GM19023 (cell line): Measurements from ENCODE around the gene BET1L.
"Not testable (repeated sequence)": the region's sequence is repeated elsewhere in the genome, so short reads cannot be mapped to it uniquely, and the experiment has no call there.

Experiments
- ATAC-seq: cut with Tn5 transposase; IDR thresholded peaks from one replicate; pipeline ENCODE4 v1.9.1; 2021; ENCODE audit warnings: mild to moderate bottlenecking, moderate library complexity; ENCODE audit not compliant: unreplicated experiment

The BET1L gene

DNA sequence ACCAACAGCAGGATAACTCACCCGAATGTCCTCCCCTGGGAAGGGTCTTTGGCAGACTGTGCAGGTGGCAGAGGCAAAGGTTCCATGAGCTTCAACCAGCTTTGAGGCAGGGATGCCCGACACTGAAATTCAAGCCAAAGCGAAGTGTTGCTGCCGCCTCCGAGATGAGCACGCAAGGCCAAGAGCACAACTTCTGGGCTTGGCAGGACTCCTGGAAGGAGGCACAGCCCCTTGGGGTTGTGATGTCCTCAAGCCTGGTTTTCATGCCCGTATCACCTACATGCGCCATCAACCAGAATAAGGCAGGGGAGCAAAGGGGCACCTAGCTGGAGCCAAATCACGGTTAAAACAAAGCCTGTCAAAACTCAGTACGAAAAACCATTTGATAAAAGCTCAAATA is 23.2 kb upstream of the BET1L start:
- no peak for ATAC-seq

DNA sequence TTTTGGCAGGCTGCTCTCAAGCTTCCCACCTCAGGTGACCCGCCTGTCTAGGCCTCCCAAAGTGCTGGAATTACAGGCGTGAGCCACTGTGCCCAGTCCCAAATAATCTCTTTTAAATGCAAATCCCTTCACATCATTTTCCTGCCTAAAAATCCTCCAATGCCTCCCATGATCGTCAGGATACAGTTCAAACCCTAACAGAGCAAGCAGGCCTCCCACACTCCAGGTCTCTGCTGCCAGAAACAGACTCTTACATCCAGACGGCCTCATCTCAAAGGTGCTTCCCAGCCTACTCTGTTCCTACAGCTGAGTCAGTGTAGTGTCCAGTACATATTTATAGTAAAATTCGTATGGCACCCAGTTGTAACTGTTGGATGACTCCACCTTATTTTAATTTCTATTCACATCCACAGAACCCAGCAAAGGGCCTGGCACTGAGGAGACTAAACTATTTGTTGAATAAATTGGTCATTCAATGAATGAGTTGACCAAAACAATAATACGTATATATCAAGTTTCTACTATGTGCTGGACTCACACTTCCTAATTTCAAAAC is 20.7 kb upstream of the BET1L start:
- no peak for ATAC-seq

GRCh38 chr11:225734-226453 is 18.7 kb upstream of the BET1L start:
- no peak for ATAC-seq

GRCh38 chr11:224424-224823 is 17.2 kb upstream of the BET1L start:
- ATAC-seq: no peak

- ATAC-seq: no peak
These were observed 16.7 kb upstream of the BET1L start for GRCh38 chr11:223884-224283.

- ATAC-seq: no peak
These were observed 16.0 kb upstream of the BET1L start for GRCh38 chr11:223026-223789.

- no peak for ATAC-seq
These were observed 15.0 kb upstream of the BET1L start for GRCh38 chr11:221998-222789.

GRCh38 chr11:221539-221938 is 14.3 kb upstream of the BET1L start:
- no peak for ATAC-seq

DNA sequence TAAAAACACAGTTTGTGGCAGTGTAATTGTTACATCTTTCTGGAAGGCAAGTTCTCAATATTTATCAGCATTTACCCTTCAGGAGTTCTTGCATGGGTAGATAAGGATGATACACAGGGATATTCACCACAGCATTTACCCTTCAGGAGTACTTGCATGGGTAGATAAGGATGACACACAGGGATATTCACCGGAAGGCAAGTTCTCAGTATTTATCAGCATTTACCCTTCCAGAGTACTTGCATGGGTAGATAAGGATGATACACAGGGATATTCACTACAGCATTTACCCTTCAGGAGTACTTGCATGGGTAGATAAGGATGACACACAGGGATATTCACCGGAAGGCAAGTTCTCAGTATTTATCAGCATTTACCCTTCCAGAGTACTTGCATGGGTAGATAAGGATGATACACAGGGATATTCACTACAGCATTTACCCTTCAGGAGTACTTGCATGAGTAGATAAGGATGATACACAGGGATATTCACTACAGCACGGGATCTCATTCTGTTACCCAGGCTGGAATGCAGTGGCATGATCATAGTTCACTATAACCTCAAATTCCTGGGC is 13.5 kb upstream of the BET1L start:
- not testable (repeated sequence) for ATAC-seq

DNA sequence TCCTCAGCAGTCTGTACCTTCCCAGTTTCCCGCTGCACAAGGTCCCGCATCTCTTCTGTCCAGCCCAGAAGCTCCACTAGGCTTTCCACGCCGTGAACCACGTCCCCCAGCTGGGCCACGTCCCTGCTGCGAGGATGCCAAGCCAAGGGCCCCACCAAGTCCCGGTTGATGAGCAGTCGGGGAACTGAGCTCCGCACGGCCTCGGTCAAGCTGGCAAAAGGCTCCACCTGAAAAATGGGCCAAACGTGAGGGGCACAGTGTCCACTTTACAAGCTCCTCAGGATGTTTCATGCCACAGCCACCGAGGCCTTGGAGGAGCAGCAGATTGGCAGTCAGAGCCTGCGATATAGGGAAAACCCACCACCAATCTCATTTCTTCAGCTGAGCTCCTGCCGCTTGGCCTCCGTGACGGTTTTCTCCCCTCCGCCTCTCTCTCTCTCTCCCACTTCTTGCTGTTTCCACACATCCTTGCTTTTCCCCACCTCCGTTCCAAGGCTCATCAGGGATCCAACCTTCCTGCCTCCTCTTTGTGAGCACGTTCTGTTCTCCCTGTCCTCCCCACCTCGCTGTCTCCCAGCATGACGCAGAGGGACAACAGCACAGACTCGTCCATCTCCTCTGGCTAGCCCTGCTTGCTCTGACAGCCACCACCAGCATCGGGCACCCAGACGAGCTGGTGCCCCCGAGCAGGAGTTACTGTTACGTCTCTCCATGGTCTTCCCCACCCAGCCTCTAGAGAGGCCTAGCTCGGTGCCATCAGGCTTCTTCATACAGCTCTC is 11.8 kb upstream of the BET1L start:
- no peak for ATAC-seq

GRCh38 chr11:217704-218103 is 10.5 kb upstream of the BET1L start:
- no peak for ATAC-seq

DNA sequence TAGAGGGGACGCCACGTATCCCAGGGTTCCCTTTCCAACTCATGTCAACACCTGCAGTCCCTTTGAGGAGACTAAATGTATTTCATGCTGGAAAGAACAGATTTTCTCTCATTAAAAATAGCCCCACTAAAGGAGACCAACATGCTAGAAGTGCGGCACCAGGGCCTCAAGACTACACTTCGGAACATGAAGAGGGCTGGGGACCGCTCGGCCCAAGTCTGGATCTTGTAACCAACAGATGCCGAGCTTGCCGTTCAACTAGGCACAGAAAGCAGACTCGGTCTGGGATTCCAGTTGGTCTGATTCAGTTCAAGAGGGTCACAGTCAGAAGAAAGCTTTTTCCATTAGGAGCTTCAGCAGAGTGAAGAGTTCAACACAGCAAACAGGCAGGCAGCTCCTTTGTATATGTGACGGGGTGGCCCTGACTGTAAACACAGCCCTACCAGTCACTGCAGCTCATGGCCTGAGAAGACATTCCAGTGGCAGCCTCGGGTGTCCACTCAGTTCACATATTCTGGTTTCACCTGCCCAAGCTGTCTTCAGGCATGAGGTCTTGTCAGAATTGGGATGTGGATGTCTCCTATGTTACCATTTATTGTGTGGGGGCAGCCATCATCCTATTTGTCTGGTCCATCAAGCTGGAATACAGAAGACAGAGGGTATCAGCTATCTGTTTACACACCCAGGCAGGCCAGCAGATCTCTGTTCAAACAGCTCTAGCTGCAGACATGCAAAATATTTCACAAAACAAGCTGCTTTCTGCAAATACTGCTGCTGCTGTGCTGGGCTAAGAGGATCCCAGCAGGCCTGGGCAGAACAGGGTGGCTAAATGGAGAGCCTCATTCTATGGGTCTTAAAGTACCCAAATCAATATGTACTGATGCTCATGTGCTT is 9.1 kb upstream of the BET1L start:
- ATAC-seq: no peak

DNA sequence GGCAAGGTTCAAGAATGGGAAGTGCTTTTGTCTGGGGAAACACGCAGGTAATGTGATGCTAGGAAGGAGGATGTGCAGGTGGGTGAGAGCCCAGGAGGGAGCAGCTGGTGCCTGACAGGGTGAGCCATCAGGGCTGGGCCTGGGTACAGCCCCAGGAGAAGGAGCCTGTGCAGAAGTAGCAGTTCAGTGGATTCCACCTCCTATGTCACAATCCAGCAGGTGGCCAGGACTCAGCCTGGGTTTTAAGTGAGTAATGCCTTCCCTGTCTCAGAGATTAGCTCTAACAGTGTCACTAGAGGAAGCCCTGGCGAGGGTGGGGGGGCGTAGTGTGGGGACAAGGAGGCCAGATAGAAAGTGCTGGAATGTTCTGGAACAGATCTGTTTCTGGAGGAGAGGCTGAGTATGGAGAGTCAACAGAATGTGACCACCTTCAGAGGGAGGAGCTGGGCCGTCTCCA is 8.4 kb upstream of the BET1L start:
- no peak for ATAC-seq

- ATAC-seq: no peak
These were observed 6.9 kb upstream of the BET1L start for GRCh38 chr11:214083-214482.

DNA sequence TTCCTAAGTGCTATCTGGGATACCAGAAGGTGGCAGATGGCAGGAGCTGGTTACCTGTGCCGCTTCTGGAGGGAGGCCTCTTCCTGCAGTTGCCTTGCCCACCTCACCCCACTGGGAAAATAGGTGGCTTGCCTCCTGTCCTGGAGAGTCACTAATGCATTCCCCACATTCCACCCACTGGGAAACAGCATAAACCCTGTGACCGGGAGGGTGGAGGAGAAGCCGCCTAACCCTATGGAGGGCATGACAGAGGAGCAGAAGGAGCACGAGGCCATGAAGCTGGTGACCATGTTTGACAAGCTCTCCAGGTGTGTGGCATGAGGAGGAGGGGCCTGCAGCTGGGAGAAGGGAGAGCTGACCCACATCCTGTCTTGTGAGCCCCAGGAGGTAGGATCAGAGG is 5.9 kb upstream of the BET1L start:
- ATAC-seq: no peak

DNA sequence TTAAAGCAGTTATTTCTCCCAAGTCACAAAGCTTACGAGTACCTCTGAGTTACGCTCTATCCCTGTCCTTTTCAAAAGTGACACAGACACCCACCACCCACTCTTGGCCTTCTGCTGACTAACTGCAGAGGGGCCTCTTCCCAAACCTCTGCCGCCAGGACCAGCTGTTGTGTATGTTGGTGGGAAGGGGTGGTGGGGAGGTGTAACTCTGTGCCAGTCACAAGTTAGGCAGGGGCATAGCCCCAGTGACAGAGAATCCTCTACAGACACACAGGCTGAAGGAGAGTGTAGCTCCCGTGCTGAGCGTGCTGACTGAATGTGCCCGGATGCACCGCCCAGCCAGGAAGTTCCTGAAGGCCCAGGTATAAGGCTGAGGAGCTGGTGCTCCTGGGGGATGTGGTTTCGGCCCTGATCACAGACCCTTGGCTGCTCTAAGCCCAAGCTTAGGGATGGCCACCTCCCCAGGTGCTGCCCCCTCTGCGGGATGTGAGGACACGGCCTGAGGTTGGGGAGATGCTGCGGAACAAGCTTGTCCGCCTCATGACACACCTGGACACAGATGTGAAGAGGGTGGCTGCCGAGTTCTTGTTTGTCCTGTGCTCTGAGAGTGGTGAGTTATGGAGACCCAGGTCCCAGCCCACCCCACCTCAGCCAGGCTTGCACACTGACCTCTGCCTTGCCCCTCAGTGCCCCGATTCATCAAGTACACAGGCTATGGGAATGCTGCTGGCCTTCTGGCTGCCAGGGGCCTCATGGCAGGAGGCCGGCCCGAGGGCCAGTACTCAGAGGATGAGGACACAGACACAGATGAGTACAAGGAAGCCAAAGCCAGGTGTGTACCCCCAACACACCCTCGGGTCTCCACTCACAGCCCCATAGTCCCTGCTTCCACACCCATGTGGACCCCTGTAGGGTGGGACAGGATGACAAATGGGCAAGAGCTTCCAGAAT is 5.2 kb upstream of the BET1L start:
- ATAC-seq: no peak

DNA sequence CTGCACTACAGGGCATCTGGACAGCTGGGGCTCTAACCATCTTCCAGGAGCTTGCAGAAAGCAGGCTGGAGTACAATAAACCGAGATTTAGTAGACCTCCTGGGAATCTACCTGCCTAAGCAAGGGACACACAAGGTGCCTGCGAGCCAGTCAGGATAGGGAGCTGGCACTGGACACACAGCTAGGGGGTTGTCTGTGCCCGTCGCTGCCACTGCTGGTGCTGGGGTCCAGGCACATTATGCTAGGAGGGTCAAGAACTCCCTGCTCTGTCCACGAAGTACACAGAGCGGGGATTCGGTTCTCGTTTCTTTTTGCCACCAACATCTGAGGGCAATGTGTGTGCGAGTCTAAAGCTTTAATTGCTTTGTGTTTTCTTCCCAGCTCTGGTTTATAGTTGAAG is 4.5 kb upstream of the BET1L start:
- ATAC-seq: no peak

GRCh38 chr11:211295-211694 is 4.1 kb upstream of the BET1L start:
- ATAC-seq: no peak
